ENCODE results near the gene SNCAIP.
"Not testable (repeated sequence)": the region's sequence is repeated elsewhere in the genome, so short reads cannot be mapped to it uniquely, and the experiment has no call there.

The SNCAIP gene

GRCh38 chr5:122478741-122479442 is 166.9 kb downstream of the SNCAIP start:
- H3K9ac ChIP-seq = no peak overlapping the region
- H3K79me2 ChIP-seq = no peaks in the 10 kb centered on the region

DNA sequence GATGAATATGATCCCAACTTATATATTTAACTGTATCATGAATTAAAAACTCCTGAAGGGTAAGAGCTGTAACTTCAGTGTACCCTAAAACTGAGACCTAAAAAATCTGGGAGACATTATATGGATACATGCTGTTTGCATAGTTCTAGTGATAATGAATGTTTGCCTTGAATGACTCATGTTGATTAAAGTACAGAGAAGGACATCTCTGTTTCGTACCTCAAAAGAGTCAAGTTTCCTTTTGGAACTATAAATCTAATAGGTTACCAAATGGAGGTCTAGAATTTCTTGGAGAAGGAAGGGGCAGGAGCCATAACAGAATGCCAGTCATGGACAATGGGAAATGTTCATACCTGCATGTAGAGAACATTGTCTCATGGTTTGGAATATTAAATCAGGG is 168.1 kb downstream of the SNCAIP start:
- Histone ChIP-seq H2AFZ (no peak overlapping the region), H3K36me3 (ENCODE audit: control insufficient read depth, insufficient read depth, low read length) (no peaks in the 10 kb centered on the region), H3K4me2 (ENCODE audit: low read length) (no peak overlapping the region), H3K4me1 (no peaks in the 10 kb centered on the region), H3K27ac (no peak overlapping the region), H3K4me3 (ENCODE audit: low read depth, low read length) (no peak overlapping the region), H3K9me3 (ENCODE audit: control insufficient read depth, low read length) (no peaks in the 10 kb centered on the region), H3K9ac (no peak overlapping the region), H3K27me3 (ENCODE audit: control insufficient read depth, insufficient read depth, low read length) (no peaks in the 10 kb centered on the region), H3K79me2 (no peaks in the 10 kb centered on the region)
- no peak for TF ChIP-seq CTCF (IDR thresholded peaks at IDR 0.05)

More at GRCh38 chr5:122478741-122479442, 166.9 kb downstream of the SNCAIP start:
- H3K4me2 ChIP-seq (ENCODE audit: low read length) = no peak overlapping the region
- no peak overlapping the region for H2AFZ ChIP-seq
- H3K4me3 ChIP-seq (ENCODE audit: low read depth, low read length) = no peak overlapping the region
- no peak overlapping the region for H3K27ac ChIP-seq
- no peak for TF ChIP-seq CTCF (IDR thresholded peaks at IDR 0.05)
- H3K4me1 ChIP-seq = no peaks in the 10 kb centered on the region
- H3K27me3 ChIP-seq (ENCODE audit: control insufficient read depth, insufficient read depth, low read length) = no peaks in the 10 kb centered on the region
- no peaks in the 10 kb centered on the region for H3K36me3 ChIP-seq (ENCODE audit: control insufficient read depth, insufficient read depth, low read length)
- H3K9me3 ChIP-seq (ENCODE audit: control insufficient read depth, low read length) = no peaks in the 10 kb centered on the region

DNA sequence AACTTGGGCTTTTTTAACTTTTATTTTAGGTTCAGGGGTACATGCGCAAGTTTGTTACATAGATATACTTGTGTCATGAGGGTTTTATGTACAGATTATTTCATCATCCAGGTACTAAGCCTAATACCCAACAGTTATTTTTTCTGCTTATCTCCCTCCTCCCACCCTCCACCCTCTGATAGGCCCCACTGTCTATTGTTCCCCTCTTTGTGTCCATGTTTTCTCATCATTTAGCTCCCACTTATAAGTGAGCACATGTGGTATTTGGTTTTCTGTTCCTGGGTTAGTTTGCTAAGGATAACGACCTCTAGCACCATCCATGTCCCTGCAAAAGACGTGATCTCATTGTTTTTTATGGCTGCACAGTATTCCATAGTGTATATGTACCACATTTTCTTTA is 172.1 kb downstream of the SNCAIP start:
- no peak overlapping the region for H3K27ac ChIP-seq
- no peaks in the 10 kb centered on the region for H3K9me3 ChIP-seq (ENCODE audit: control insufficient read depth, low read length)
- no peaks in the 10 kb centered on the region for H3K27me3 ChIP-seq (ENCODE audit: control insufficient read depth, insufficient read depth, low read length)
- H3K9ac ChIP-seq = no peak overlapping the region
- H3K4me1 ChIP-seq = no peaks in the 10 kb centered on the region
- H3K4me2 ChIP-seq (ENCODE audit: low read length) = no peak overlapping the region
- H2AFZ ChIP-seq = no peak overlapping the region
- H3K36me3 ChIP-seq (ENCODE audit: control insufficient read depth, insufficient read depth, low read length) = no peaks in the 10 kb centered on the region
- no peak overlapping the region for H3K4me3 ChIP-seq (ENCODE audit: low read depth, low read length)
- H3K79me2 ChIP-seq = no peaks in the 10 kb centered on the region
- TF ChIP-seq CTCF (IDR thresholded peaks at IDR 0.05) = no peak

GRCh38 chr5:122485226-122485625 is 173.2 kb downstream of the SNCAIP start:
- no peak for TF ChIP-seq CTCF (IDR thresholded peaks at IDR 0.05)
- H3K27ac ChIP-seq = no peak overlapping the region
- H3K27me3 ChIP-seq (ENCODE audit: control insufficient read depth, insufficient read depth, low read length) = no peaks in the 10 kb centered on the region
- H2AFZ ChIP-seq = no peak overlapping the region
- H3K9ac ChIP-seq = no peak overlapping the region
- H3K79me2 ChIP-seq = no peaks in the 10 kb centered on the region
- H3K36me3 ChIP-seq (ENCODE audit: control insufficient read depth, insufficient read depth, low read length) = no peaks in the 10 kb centered on the region
- no peaks in the 10 kb centered on the region for H3K9me3 ChIP-seq (ENCODE audit: control insufficient read depth, low read length)
- H3K4me3 ChIP-seq (ENCODE audit: low read depth, low read length) = no peak overlapping the region
- no peak overlapping the region for H3K4me2 ChIP-seq (ENCODE audit: low read length)
- H3K4me1 ChIP-seq = no peaks in the 10 kb centered on the region

DNA sequence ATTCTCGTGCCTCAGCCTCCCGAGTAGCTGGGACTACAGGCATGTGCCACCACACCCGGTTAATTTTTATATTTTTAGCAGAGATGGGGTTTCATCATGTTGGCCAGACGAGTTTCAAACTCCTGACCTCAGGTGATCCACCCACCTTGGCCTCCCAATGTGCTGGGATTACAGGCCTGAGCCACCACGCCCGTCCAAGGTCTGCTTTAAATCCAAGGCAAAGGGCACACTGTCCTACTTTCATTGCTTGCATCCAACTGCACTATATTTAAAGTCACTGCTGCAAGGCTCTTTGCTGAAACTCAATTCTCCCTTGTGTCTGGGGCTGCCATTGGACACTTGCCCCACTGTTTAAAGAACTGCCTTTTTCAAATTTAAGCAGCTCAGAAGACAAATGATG is 174.6 kb downstream of the SNCAIP start:
- not testable (repeated sequence) for H3K36me3 ChIP-seq (ENCODE audit: control insufficient read depth, insufficient read depth, low read length); H2AFZ ChIP-seq; H3K4me2 ChIP-seq (ENCODE audit: low read length); H3K4me3 ChIP-seq (ENCODE audit: low read depth, low read length); H3K79me2 ChIP-seq; H3K9me3 ChIP-seq (ENCODE audit: control insufficient read depth, low read length); H3K27me3 ChIP-seq (ENCODE audit: control insufficient read depth, insufficient read depth, low read length); H3K27ac ChIP-seq; H3K9ac ChIP-seq; H3K4me1 ChIP-seq

All from parathyroid adenoma (tissue), 2 donors.